GM18507 (cell line): Measurements from ENCODE around the gene GDF10.

Source experiments
- DNase-seq: peaks from one replicate; pipeline ENCODE4 v3.0.0; 2011; ENCODE audit warnings: low read depth; ENCODE audit not compliant: insufficient read length; ENCODE audit errors: extremely low spot score
- FAIRE-seq: peaks from 2 replicates; lab custom pipeline; 2011; peaks lifted over from hg19 to GRCh38; lab: Jason Lieb, UNC

The GDF10 gene

DNA sequence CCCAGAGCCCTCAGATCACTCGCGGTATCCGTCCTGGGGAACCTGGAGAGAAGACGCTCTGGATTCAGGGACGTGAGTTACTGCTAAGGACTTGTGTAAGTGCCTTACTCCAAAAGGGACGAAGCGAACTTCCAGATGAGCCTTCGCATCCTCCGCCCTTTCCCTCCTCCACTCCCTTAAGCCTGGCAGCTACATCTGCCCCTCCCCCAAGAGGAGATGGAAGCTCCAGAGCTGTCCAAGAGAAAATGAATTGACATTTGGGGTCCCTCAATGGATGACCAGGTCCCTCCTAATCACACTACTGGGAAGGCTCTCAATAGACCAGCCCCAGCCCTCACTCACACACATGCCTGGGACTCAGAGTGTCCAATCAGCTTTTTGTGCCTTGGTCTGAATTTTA, 31.3 kb upstream of the GDF10 start:
- FAIRE-seq (no peak), DNase-seq (no peak)

DNA sequence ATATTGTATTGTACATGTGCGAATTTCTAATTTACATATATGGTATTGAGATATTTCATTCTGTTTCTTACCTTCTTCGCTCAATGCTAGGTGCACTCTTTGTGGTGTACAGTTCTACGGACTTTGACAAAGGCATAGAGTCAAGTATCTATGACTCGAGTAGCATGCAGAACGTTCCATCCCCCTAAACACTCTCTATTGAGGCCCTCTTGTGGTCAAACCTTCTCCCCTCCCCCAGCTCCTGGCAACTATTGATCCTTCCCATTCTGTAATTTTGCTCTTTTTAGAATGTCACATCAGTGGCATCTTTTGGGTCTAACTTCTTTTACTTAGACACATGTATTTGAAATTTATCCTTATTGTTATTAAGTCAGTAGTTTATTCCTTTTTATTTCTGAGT, 30.7 kb upstream of the GDF10 start:
- no peak for DNase-seq
- FAIRE-seq, result no peak

DNA sequence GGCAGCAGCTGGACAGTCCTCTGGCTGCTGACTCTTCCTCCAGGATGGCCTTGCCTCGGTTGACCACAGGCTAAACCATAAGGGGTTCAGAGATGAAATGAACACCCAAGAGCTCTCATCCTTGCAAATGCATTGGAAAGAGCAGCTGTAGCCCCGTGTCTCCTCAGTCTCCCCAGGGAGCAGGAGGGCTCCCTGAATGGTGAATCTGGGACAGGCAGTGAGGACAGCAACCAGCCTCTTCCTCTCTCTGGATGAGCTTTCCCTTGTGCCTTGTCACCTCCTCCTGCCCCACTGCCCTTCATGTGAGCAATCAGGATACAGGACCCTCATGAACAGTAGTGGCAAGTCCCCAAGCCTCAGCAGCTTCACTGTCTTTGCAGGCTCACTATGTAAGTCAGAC, 23.9 kb upstream of the GDF10 start:
- DNase-seq, result no peak
- no peak for FAIRE-seq

DNA sequence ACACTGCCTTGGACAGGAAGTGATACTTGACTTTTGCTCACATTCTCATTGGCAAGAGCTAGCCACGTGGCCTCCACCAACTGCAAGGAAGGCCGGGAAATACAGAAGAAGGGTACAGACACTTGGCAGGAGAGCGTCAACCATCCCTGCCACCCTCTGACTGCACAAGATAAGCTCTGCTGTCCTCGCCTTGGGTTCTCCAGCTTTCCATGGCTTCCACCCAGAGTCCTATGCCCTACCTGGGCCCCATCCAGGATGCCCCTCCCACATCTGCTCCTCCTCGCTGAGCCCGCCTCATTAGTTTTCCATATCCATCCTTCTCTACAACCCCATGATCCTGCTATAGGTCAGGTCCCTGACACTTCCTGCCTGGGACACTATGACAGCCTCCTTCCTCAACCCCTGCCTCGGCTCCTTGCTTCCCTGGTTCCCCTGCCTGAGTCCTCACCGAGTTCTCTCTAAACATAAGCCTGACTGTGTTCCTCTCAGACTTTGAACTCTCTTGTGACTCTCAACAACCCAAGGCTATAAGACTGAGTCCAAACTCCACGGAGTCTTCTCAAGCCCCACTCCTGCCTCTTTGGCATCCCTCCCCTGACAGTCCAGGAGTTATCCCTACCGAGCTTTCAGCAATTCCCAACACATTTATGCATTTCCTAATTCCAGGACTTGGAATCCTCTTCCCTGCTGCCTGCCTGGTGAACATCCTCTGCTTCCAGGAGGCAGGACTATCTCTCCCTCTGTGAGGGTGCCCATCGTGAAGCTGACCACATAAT, 23.2 kb upstream of the GDF10 start:
- DNase-seq (no peak), FAIRE-seq (no peak)

DNA sequence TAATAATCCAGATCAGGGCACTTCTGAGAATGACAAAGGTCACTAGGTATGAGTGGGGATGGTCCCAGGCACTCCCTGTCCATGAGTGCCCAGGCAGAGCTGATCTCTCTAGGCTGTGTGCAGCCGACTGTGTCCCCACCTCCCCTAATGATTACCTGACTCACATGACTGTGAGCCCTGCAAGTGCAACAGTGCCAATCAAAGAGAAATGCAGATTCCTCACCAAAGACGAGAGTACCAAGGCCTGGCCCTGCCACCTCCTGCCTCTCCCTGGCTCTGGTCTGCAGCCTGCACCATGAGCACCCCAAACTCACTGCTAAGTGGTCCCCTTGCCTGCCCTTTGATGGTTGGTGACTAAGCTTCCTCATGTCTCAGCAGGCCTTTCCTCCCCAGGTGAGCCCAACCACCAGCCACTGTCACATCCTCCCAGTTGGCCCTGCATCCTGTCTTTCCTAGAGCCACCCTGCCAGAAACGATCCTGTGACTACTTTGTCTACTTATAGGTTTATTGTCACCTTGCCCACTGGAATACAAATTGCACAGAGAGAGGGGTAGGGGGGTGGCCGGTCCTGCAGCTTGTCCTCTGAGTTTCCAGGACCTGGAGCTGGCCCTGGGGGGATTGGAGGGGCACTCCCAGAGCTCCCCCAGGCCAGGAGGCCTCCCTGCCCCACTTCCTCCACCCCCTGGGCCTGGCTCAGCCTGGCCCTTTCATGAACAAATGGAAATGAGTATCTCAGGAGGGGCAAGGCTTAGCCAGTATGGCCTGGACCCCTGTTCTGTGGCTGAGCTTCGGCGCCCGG, 22.4 kb upstream of the GDF10 start:
- FAIRE-seq (no peak), DNase-seq (no peak)

DNA sequence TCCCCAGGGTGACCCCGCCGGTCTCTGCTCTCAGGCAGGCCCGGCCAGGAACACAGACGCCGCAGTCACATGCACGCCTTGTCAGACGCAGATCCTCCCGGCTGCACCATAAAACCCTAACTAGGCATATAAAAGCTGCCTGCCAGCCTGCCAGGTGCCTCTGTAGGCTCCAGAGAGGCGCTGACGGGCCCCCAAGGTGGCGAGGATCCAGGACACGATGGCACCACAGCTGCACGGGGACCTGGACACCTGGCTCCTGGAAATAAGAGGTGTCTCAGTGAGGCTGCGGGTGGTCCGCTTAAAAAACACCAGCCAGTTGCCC, 21.9 kb upstream of the GDF10 start:
- FAIRE-seq, result no peak
- DNase-seq, result no peak

DNA sequence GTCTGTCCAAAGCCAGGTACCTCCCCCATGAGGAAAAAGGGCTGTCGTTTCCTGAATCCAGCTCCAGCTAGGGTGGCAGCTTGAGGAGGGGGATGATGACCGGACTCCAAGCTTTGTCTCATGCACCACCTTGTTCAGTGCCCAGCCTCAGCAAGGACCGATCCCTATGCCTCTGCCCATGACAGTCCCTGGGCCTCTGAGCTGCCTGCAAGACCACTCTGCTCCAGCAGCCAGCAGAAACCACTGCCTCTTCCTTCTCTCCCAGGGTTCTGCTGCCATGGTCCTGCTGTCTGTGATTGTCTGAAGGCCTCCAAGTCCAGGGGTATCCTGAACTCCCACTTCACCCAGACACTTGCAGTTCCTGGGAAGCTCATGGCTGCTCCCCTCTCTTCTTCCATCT, 21.3 kb upstream of the GDF10 start:
- FAIRE-seq, result no peak

DNA sequence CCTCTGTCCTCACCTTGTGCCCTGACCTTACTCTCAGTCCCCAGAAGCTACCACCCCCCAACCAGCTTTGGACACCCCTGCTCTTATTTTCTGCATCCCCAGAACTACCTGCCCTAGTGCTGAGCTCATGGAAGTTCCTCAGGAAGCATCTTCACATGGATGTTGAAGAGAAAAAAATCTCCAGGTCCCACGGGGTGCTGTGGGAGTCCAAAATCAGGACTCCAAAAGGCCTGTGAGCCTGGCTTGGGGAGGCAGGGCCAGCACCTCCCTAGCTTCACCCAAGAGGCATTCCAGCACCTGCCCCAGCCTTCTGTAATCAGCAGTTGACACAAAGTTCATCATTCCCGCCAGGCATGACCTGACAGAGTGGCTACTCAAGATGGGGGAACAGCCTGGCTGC, 20.7 kb upstream of the GDF10 start:
- FAIRE-seq (no peak), DNase-seq (no peak)

More for the DNA sequence above, 21.3 kb upstream of the GDF10 start:
- no peak for DNase-seq

DNA sequence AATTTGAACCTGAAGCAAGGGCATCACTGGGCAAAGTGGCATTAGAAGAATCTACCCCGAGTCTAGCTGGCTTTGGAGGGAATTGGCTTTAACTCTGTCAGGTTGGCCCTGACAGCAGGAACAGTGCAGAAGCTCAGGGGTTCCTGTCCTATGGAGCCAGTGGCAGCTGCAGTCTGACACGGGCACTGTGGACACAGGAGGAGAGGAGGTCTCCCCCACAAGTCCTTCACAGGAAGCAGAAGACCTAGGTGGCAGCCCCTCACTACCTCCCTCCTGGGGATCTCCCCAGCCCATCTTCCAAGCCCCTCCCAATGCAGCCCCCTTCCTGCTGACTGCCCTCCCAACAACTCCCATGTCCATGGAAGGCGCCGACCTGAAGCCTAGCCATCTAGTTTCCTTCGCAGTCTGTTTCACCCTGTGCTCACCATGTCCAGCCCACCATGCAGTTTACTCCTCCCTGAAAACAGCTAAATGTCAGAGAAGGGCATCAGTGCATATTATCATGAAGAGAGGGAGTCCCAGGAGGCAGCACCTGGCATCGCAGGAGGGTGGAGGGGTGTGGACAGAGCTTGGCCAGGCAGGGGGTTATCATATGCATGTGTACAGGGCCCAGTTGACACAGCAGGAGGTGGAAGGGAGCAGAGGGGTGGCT, 17.9 kb upstream of the GDF10 start:
- DNase-seq (no peak), FAIRE-seq (no peak)

DNA sequence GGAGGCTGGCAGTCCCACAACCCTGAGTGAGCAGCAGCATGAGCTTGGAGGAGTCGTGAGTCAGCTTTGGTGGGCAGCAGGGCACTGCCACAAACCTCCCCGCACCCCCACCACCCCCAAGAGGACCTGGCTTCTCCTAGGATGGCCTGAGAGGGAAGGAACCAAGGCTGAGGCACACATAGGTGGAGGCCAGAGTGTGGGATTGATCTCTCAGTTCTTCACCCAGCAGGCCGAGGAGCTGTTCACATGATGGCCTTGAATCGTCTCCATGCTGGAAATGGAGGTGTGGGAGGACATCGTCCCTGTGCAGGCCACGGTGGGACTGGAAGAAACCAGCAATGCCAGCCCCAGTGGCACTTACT, 17.4 kb upstream of the GDF10 start:
- DNase-seq (no peak), FAIRE-seq (no peak)

DNA sequence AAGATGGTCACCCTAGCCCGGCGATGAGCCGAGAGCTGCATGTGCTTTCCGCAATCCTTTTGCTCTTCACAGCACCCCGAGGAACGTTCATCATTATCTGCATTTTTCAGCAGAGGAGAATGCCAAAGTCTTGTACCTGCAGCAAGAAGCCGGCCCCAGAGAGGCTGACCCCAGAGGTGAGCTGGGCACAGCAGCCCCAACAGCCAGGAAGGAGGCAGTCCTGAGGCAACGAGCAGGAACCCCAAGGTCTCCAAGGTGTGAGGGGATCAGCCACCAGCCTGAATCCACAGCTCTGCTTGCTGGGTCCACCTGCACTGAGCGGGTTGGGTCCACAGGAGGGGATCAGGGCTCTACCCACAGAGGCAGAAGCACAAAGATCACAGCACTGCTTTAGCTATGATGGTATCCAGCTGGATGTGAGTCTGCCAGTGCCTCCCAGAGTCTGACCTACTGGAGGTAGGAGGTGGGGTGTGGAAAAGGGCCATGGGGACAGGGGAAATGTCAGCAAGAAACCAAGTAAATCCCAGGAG, 16.8 kb upstream of the GDF10 start:
- DNase-seq (no peak), FAIRE-seq (no peak)

DNA sequence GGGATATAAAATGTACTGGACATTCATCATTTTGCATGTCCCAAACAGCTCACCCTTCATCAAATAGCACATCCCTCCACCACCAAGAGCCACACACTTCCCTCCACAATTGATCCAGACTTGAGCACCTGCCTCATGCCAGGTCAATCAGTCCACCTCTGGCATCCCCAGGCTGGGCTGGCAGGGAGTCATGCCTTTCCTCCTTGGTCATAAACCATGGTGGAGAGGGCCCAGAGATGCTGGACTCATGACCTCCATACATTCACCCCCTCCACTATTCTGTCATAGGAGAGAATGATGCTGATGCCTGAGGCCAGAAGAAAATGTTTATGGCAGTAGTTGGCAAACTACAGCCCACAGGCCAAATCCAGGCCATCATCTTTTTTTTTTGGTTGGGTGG, 16.1 kb upstream of the GDF10 start:
- DNase-seq, result no peak
- no peak for FAIRE-seq

DNA sequence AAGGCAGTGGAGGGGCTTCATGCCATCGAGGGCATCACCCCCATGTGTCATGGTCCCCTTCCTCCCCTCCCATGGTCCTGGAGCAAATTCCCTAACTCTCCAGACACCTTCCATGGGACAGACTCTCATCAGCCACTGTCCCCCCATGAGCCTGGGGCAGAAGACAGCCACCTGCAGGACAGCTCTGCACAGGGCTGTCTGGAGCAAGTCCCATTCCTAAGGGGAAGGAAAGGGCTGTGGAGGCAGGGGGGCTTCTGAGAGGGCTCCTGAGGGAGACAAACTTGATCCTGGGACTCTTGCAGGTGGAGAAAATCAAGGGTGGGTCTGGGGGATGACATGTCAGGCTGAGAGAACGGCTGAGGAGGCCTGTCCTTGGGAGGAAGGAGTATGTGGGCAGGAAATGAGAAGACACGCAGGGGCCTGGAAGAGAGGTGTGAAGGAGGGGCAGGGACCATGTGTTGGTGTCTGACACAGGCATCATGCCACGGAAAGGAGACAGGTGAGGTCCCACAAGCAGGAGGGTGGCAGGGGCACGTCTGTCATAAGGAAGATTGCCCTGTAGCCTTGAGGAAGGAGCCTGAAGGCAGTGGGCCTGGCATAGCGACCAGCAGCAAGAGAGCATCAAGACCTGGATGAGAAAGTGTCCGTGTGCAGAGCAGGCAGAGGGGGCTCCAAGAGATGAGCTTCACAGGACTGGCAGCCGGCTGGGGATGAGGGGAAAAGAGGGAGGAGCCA, 14.4 kb upstream of the GDF10 start:
- DNase-seq (no peak), FAIRE-seq (no peak)

DNA sequence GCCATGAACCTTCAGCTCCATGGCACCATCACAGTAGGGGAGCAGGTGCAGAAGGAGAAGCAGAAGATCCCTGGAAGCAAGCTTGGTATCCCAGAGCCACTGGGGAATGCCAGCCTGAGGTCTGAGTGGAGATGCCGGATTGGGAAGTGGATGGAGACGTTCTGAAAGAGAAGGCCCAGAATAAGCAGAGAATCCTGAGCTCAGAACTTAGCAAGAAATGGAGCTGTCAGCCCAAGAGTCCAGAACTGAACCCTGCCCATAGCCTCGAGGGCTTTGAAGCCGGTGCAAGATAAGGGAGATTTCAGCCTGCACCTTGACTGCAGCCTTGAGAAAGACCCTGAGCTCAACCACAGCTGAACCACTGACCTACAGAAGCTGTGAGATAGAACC, 13.9 kb upstream of the GDF10 start:
- no peak for FAIRE-seq

DNA sequence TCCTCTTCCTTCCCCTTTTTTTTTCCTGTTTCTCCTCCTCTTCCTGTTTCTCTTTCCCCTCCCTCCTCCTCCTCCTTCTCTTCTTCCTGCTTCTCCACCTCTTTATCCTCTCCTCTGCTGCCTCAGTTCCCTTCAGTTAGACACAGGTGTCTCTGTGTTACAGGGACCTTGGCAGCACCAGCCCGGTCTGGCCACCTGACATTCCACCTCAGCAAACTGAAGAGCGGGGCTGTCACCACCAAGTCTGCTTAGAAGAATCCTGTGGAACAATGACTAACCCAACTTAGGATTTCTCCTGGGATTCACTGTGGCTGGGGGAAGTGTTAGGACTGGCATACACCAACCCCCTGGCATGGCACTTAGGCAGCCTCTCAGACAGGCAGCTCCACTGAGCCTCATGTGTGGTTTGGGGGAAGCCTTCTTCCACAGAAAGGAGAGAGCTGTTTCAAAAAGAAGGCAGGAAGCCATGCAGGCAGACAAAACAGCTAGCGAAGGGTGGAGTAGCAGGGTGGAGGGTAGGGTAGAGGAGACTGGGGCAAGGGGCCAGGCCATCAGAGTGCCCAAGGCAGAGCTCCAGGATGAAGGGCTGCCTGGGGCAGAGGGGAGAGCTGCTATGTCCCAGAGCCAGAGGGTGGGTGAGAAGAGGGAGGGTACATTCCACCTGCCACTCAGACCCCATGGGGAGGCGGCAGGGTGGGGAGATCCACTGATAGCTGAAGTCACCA, 13.2 kb upstream of the GDF10 start:
- no peak for DNase-seq
- no peak for FAIRE-seq

More for the DNA sequence above, 13.9 kb upstream of the GDF10 start:
- no peak for DNase-seq

DNA sequence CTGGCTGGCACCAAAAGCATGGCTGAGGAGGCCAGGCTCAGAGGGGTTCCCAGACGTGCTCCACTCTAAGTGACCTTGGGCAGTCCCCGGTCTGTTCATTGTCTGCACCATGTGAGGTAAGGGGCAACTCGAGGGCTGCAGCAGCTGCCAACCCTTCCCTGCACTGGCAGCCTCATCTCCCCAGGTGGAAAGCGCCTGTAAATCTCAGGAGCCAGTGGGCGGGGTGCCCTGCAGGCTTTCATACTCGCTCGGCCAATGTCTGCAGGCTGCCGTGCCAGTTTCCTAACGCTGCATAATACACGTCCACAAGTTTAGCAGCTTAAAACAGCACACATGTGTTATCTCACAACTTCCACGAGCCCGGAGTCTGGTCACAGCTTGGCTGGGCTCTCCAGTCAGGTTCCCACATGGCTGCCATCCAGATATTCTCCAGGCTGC, 12.6 kb upstream of the GDF10 start:
- DNase-seq (no peak), FAIRE-seq (no peak)

DNA sequence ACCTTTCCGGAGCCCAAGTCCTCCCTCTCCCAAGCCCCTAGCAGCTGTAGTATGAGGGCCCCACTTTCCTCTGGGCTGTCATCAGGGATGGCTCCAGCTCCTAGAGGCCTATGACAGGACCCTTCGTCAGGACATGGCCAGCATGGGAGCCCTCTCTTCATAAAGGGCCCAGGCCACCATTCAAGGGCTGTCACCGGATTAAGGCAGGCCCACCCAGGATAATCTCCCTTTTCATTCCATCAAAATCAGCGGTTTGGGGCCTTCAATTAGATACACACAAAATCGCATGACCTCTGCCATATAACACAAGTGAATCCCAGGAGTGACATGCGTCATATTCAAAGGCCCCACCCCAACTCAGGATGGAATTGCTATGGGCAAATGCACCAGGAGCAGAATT, 12.2 kb upstream of the GDF10 start:
- FAIRE-seq (no peak), DNase-seq (no peak)

DNA sequence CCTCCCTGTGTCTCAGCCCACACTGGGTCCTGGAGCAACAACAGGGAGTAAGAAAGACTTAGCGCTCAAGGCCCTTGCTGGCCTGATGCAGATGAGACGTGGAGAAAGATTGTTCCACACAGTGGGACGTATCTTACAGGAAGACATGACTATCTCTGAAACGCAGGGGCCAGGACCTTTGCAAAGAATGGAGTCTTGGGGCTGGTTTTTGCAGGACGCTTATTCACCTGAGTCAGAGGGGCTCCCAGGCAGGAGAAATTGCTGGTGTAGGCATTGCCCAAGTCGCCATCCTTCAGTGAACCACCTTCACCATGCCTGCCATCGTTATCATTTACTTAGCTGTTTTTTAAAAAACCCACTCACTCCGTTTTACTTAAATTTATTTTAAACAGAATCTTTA, 11.8 kb upstream of the GDF10 start:
- FAIRE-seq (no peak), DNase-seq (no peak)

DNA sequence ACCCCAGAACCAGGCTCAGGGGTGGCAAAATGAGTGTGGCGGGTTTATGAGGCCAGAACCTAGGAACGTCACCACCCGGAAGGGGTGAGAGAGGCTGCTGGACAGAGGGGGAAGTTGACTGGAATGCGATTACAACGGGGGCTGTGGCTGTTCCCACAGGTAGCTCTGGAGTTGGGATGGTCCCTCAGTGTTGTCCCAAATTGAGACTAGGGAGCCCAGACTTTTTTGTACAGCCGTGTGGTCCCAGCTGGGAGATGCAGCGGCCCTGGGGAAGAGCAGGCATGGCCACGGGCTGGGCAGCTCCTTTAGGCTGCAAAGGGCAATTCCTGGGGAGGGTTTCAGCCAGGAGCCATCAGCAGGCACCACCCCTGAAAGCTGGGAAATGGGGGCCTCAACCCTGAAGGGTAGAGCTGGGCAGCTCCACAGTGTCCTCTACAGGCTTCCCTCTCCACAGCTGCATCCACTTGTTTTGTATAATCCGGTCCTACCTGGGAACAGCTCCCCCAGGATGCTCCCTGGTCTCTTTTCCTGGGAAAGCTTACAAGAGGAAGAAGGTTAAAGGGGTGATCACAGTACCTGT, 11.0 kb upstream of the GDF10 start:
- FAIRE-seq (no peak), DNase-seq (no peak)
